ENCODE measurements around the gene QRFP. TPM values are rescaled to one million over a fixed set of nuclear protein-coding genes. Genes with fewer than 3 reads are reported as not detected.
A peak's percentile ranks its signal among the peaks of the same experiment; 100 is the strongest.

Gene QRFP
- total and polyA plus RNA-seq, 2 of the 8 experiments (the other 6 are each of a cell fraction or from before 2014, with no cell fraction given) = not detected

GRCh38 chr9:130906735-130907416 lies 10.3 kb upstream of the QRFP start:
- Histone ChIP-seq H3K4ac (replicated peaks; ENCODE audit: insufficient read length, low read depth, low read length) (no peak overlapping the region), H3K18ac (ENCODE audit: extremely low read depth, low read length) (no peak overlapping the region; the same call in 1 of the 2 replicates), H3K36me3 (ENCODE audit: control insufficient read depth in 2 of 4, insufficient read depth in 4 of 4, low read length in 3 of 4) (no peaks in the 10 kb centered on the region)

More at GRCh38 chr9:130906735-130907416, 10.3 kb upstream of the QRFP start:
- DNase-seq (ENCODE audit: low read depth in 1 of 2, low spot score in 2 of 2) (no peak), FAIRE-seq (no peak)
- no peak overlapping the region for H3K27ac ChIP-seq (ENCODE audit: low read depth, low read length)
- H3K4me1 ChIP-seq (replicated peaks in 1 of 4; ENCODE audit: control insufficient read depth in 3 of 4, insufficient read depth in 4 of 4, low read length in 3 of 4) = no peaks in the 10 kb centered on the region; a peak in 1 of 7 replicates
- H3K14ac ChIP-seq (ENCODE audit: insufficient read length) = no peak overlapping the region
- H3K56ac ChIP-seq (replicated peaks; ENCODE audit: insufficient read length, low read depth, low read length) = no peak overlapping the region
- no peak overlapping the region for H3K23ac ChIP-seq (ENCODE audit: insufficient read length)
- H3K4me2 ChIP-seq (ENCODE audit: insufficient read depth in 1 of 2, low read depth in 2 of 2, low read length in 2 of 2) = no peak overlapping the region
- H3K9me3 ChIP-seq (ENCODE audit: insufficient read depth in 2 of 2, low read depth in 1 of 2, low read length in 1 of 2) = no peaks in the 10 kb centered on the region
- ChIA-PET CTCF (ENCODE audit: partially characterized antibody) (interaction anchor here (0.6 to 1.2 kb wide), 5 partner anchors 13 to 33 kb away, joined by 3 read pairs; no protein-coding TSS in a partner anchor), POLR2A (ENCODE audit: partially characterized antibody) (interaction anchor here (1.1 kb wide), 1 partner anchor 9 kb away, joined by 6 read pairs; no protein-coding TSS in a partner anchor)
- 0 out of 2 replicates have a peak overlapping the region, but pooled peaks have one; percentile 21 for H2BK5ac ChIP-seq (ENCODE audit: low read depth, low read length)
- H3K79me2 ChIP-seq (ENCODE audit: control insufficient read depth in 1 of 2, insufficient read depth in 2 of 2, low read length in 2 of 2) = no peaks in the 10 kb centered on the region
- H3K9ac ChIP-seq (replicated peaks in 1 of 4; ENCODE audit: extremely low read depth in 1 of 4, low read depth in 3 of 4, low read length in 3 of 4) = no peak overlapping the region
- H4K91ac ChIP-seq (replicated peaks; ENCODE audit: insufficient read length, low read length) = no peak overlapping the region
- H3K27me3 ChIP-seq (replicated peaks in 1 of 4; ENCODE audit: control insufficient read depth in 3 of 4, extremely low read depth in 1 of 4, insufficient read depth in 3 of 4, low read length in 3 of 4) = no peaks in the 10 kb centered on the region
- TF ChIP-seq MAX (IDR thresholded peaks at IDR 0.05) (no peak), EGR1 (IDR thresholded peaks at IDR 0.05; ENCODE audit: borderline replicate concordance, low read depth, low read length) (no peak), RXRA (IDR thresholded peaks at IDR 0.05; ENCODE audit: insufficient read depth, low read depth, low read length) (no peak), HDAC6 (IDR thresholded peaks at IDR 0.05; ENCODE audit: low read depth, low read length) (no peak), GABPA (IDR thresholded peaks at IDR 0.05; ENCODE audit: borderline replicate concordance, insufficient read depth, low read length) (no peak), YY1 (IDR thresholded peaks at IDR 0.05; ENCODE audit: low read depth, low read length) (no peak), USF2 (IDR thresholded peaks at IDR 0.05; ENCODE audit: low read length) (no peak), JUND (IDR thresholded peaks at IDR 0.05; ENCODE audit: low read length) (no peak), SP2 (IDR thresholded peaks at IDR 0.05; ENCODE audit: low read length) (no peak), POU5F1 (IDR thresholded peaks at IDR 0.05; ENCODE audit: low read depth, low read length) (no peak), SAP30 (IDR thresholded peaks at IDR 0.05; ENCODE audit: insufficient read depth, insufficient replicate concordance, low read length) (no peak), POLR2A (IDR thresholded peaks at IDR 0.05; ENCODE audit: control extremely low read depth in 1 of 2, low read depth in 2 of 2, low read length in 2 of 2) (no peak), CREB1 (IDR thresholded peaks at IDR 0.05) (no peak)
- H3K23me2 ChIP-seq (ENCODE audit: low read depth, low read length) = no peaks in the 10 kb centered on the region
- no peak overlapping the region for H4K5ac ChIP-seq (ENCODE audit: insufficient read length, low read depth, low read length)
- H2BK12ac ChIP-seq (ENCODE audit: low read depth, low read length) = no peak overlapping the region
- no peak overlapping the region for H2BK15ac ChIP-seq (ENCODE audit: low read length)
- no peak overlapping the region for H3K4me3 ChIP-seq (ENCODE audit: extremely low read depth in 1 of 4, insufficient read depth in 2 of 4, low read depth in 3 of 4, low read length in 4 of 4)
- H2AFZ ChIP-seq (ENCODE audit: low read length) = no peak overlapping the region
- H4K8ac ChIP-seq (ENCODE audit: extremely low read depth, insufficient read depth, low read length) = peak overlapping the region; percentile 68
- no peak overlapping the region for H2BK120ac ChIP-seq (replicated peaks; ENCODE audit: low read depth, low read length)
- peaks cover 0 to 2% of the 10 kb centered on the region in 2 experiments for H4K20me1 ChIP-seq (replicated peaks in 1 of 2; ENCODE audit: control insufficient read depth in 1 of 2, insufficient read depth in 2 of 2, low read length in 2 of 2)
- H2AK5ac ChIP-seq (ENCODE audit: low read depth, low read length) = no peak overlapping the region
- 90% methylated on average over 18 of the region's 21 CpGs; no CpG with 5 or more reads in 1 of the 2 experiments for WGBS, 2 experiments (ENCODE audit: extremely low coverage in 1 of 2, insufficient coverage in 1 of 2, insufficient read length in 1 of 2, insufficient replicate concordance in 2 of 2, low coverage in 1 of 2, low lambda C conversion rate in 2 of 2, missing lambda C conversion rate in 1 of 2)
- H3K79me1 ChIP-seq (ENCODE audit: low read depth, low read length) = no peaks in the 10 kb centered on the region
- H2BK20ac ChIP-seq (ENCODE audit: low read length) = no peak overlapping the region

Data from H1 (cell line).